Stimulated activated naive CD8-positive, alpha-beta T cell treated with anti-CD3 and anti-CD28 coated beads, Interleukin-15, Interleukin-2, amounts not matched to agents 100 U/mL and 50 U/mL, for 24 hours (primary cell): ENCODE data around the gene NDUFA3.
"Not testable (repeated sequence)": the region's sequence is repeated elsewhere in the genome, so short reads cannot be mapped to it uniquely, and the experiment has no call there.

ENCODE experiments used
- ATAC-seq: fragments of 150-1000 bp; cut with Tn5 transposase; one replicate; pipeline ENCODE4 v1.10.0; 2021
- DNase-seq: peaks from one replicate; pipeline ENCODE4 v3.0.0; 2021

NDUFA3 gene

GRCh38 chr19:54102421-54103169 lies at the start of gene NDUFA3:
Gene NDUFA3 (plus strand): TSS chr19:54102855. CDS start chr19:54102879, 24 bp downstream.
- peak; percentile 98 for ATAC-seq
- DNase-seq = peak; percentile 97

- DNase-seq (no peak), ATAC-seq (no peak)
These were observed 40.0 kb upstream of the NDUFA3 start for GRCh38 chr19:54062643-54063042.

- DNase-seq (no peak), ATAC-seq (no peak)
These were observed 39.1 kb upstream of the NDUFA3 start, which contains the start of gene VSTM1 for GRCh38 chr19:54063350-54064116. Gene VSTM1 (minus strand): TSS chr19:54063897. CDS start chr19:54063777, 120 bp downstream.

GRCh38 chr19:54069470-54069869 lies 33.2 kb upstream of the NDUFA3 start:
- DNase-seq = no peak
- no peak for ATAC-seq

- ATAC-seq (no peak), DNase-seq (no peak)
These were observed 28.8 kb upstream of the NDUFA3 start for GRCh38 chr19:54073829-54074228.

- no peak for ATAC-seq
- DNase-seq = no peak
These were observed 27.8 kb upstream of the NDUFA3 start for GRCh38 chr19:54074851-54075250.

- ATAC-seq = no peak
- no peak for DNase-seq
These were observed 25.3 kb upstream of the NDUFA3 start for GRCh38 chr19:54077334-54077733.

- no peak for ATAC-seq
- no peak for DNase-seq
These were observed 21.6 kb upstream of the NDUFA3 start, which contains the start of gene TARM1 for GRCh38 chr19:54081032-54081431. Gene TARM1 (minus strand): TSS chr19:54081365. CDS start chr19:54081340, 25 bp downstream.

GRCh38 chr19:54084410-54084809 lies 18.2 kb upstream of the NDUFA3 start:
- DNase-seq (no peak), ATAC-seq (no peak)

GRCh38 chr19:54094426-54095000 lies 8.1 kb upstream of the NDUFA3 start:
- DNase-seq = no peak
- no peak for ATAC-seq

GRCh38 chr19:54095136-54095858 lies 7.4 kb upstream of the NDUFA3 start:
- no peak for ATAC-seq
- DNase-seq = no peak

- DNase-seq = peak; percentile 56
These were observed 6.6 kb upstream of the NDUFA3 start for GRCh38 chr19:54095859-54096616.

GRCh38 chr19:54096617-54097106 lies 6.0 kb upstream of the NDUFA3 start:
- ATAC-seq (peak; percentile 31), DNase-seq (no peak)

More at GRCh38 chr19:54095859-54096616, 6.6 kb upstream of the NDUFA3 start:
- peak; percentile 80 for ATAC-seq

- ATAC-seq (no peak), DNase-seq (no peak)
These were observed 3.3 kb upstream of the NDUFA3 start for GRCh38 chr19:54099190-54099902.

- DNase-seq, ATAC-seq: not testable (repeated sequence)
These were observed 2.8 kb upstream of the NDUFA3 start for GRCh38 chr19:54099903-54100255.

GRCh38 chr19:54100561-54100960 lies 2.1 kb upstream of the NDUFA3 start, which contains the start of gene OSCAR:
Gene OSCAR (minus strand): TSS chr19:54100803. CDS start chr19:54100792, 11 bp downstream.
- ATAC-seq (no peak), DNase-seq (no peak)

- ATAC-seq (no peak), DNase-seq (peak; percentile 3)
These were observed 2.5 kb downstream of the NDUFA3 start for GRCh38 chr19:54104998-54105715.

GRCh38 chr19:54105796-54106195 lies 3.1 kb downstream of the NDUFA3 start:
- peak; percentile 4 for DNase-seq
- no peak for ATAC-seq

- DNase-seq (peak; percentile 3), ATAC-seq (no peak)
These were observed 4.1 kb downstream of the NDUFA3 start for GRCh38 chr19:54106716-54107115.
